ENCODE data around the gene HHAT.

The HHAT gene

GRCh38 chr1:210647406-210648333 lies 319.0 kb downstream of the HHAT start:
- H3K27ac ChIP-seq (replicated peaks; ENCODE audit: low read length), result no peak overlapping the region
- H3K18ac ChIP-seq (ENCODE audit: low read length), result no peak overlapping the region
- no peak overlapping the region for H3K23ac ChIP-seq (ENCODE audit: low read depth, low read length, poor library complexity)
- no peak overlapping the region for H3K4ac ChIP-seq (ENCODE audit: low read length)
- H2BK120ac ChIP-seq (ENCODE audit: low read depth, low read length), result no peak overlapping the region
- DNase-seq (ENCODE audit: low spot score), result no peak
- H2BK15ac ChIP-seq (ENCODE audit: low read length), result no peak overlapping the region
- no CpG with 5 or more reads among the region's 6 CpGs for WGBS, 2 donors (ENCODE audit: extremely low coverage in 2 of 2, insufficient read length in 2 of 2, insufficient replicate concordance in 1 of 2)
- no peak overlapping the region for H2BK12ac ChIP-seq (ENCODE audit: low read length)
- H4K91ac ChIP-seq (ENCODE audit: low read depth, low read length, poor library complexity), result no peak overlapping the region
- no peak overlapping the region for H3K14ac ChIP-seq (ENCODE audit: low read length)
- no peak overlapping the region for H3K4me2 ChIP-seq (ENCODE audit: insufficient read depth, low read length, poor library complexity, severe bottlenecking)
- H3K79me1 ChIP-seq (ENCODE audit: low read depth, low read length), result no peaks in the 10 kb centered on the region
- no peak overlapping the region for H2BK5ac ChIP-seq (ENCODE audit: low read length)
- no peaks in the 10 kb centered on the region for H3K9me3 ChIP-seq (replicated peaks in 1 of 2; ENCODE audit: control insufficient read depth in 2 of 2, insufficient read depth in 1 of 2, low read depth in 1 of 2, low read length in 2 of 2)
- H3K9ac ChIP-seq (ENCODE audit: low read depth, low read length, poor library complexity), result no peak overlapping the region
- H3K36me3 ChIP-seq (replicated peaks in 1 of 2; ENCODE audit: control insufficient read depth in 2 of 2, insufficient read depth in 2 of 2, low read length in 2 of 2), result no peaks in the 10 kb centered on the region
- no peak overlapping the region for H2AFZ ChIP-seq (ENCODE audit: low read length)
- H3K27me3 ChIP-seq (ENCODE audit: control insufficient read depth in 3 of 3, insufficient read depth in 3 of 3, low read depth in 1 of 3, low read length in 3 of 3), result no peaks in the 10 kb centered on the region
- no peak overlapping the region for H3K4me3 ChIP-seq (ENCODE audit: low read length in 2 of 2)
- H2AK5ac ChIP-seq (ENCODE audit: low read depth, low read length), result no peak overlapping the region
- H3K4me1 ChIP-seq (ENCODE audit: control insufficient read depth in 2 of 2, insufficient read depth in 1 of 2, low read depth in 1 of 2, low read length in 2 of 2), result peaks cover 7 to 8% of the 10 kb centered on the region in 2 donors
- H4K8ac ChIP-seq (ENCODE audit: low read depth, low read length), result no peak overlapping the region

- no peak overlapping the region for H3K4me2 ChIP-seq (ENCODE audit: insufficient read depth, low read length, poor library complexity, severe bottlenecking)
- no peak overlapping the region for H4K8ac ChIP-seq (ENCODE audit: low read depth, low read length)
- no CpG with 5 or more reads among the region's 2 CpGs for WGBS, 2 donors (ENCODE audit: extremely low coverage in 2 of 2, insufficient read length in 2 of 2, insufficient replicate concordance in 1 of 2)
- no peak overlapping the region for H2BK120ac ChIP-seq (ENCODE audit: low read depth, low read length)
- peaks cover 0 to under 1% of the 10 kb centered on the region in 2 donors for H3K36me3 ChIP-seq (replicated peaks in 1 of 2; ENCODE audit: control insufficient read depth in 2 of 2, insufficient read depth in 2 of 2, low read length in 2 of 2)
- H2BK12ac ChIP-seq (ENCODE audit: low read length), result no peak overlapping the region
- no peak overlapping the region for H2AFZ ChIP-seq (ENCODE audit: low read length)
- DNase-seq (ENCODE audit: low spot score), result no peak
- no peak overlapping the region for H3K23ac ChIP-seq (ENCODE audit: low read depth, low read length, poor library complexity)
- H3K27ac ChIP-seq (replicated peaks; ENCODE audit: low read length), result no peak overlapping the region
- no peak overlapping the region for H2AK5ac ChIP-seq (ENCODE audit: low read depth, low read length)
- H3K14ac ChIP-seq (ENCODE audit: low read length), result no peak overlapping the region
- H3K9me3 ChIP-seq (replicated peaks in 1 of 2; ENCODE audit: control insufficient read depth in 2 of 2, insufficient read depth in 1 of 2, low read depth in 1 of 2, low read length in 2 of 2), result peaks cover 0 to under 1% of the 10 kb centered on the region in 2 donors
- peaks cover 7 to 8% of the 10 kb centered on the region in 2 donors for H3K4me1 ChIP-seq (ENCODE audit: control insufficient read depth in 2 of 2, insufficient read depth in 1 of 2, low read depth in 1 of 2, low read length in 2 of 2)
- no peaks in the 10 kb centered on the region for H3K79me1 ChIP-seq (ENCODE audit: low read depth, low read length)
- no peak overlapping the region for H3K18ac ChIP-seq (ENCODE audit: low read length)
- no peak overlapping the region for H3K9ac ChIP-seq (ENCODE audit: low read depth, low read length, poor library complexity)
- H4K91ac ChIP-seq (ENCODE audit: low read depth, low read length, poor library complexity), result no peak overlapping the region
- H3K4ac ChIP-seq (ENCODE audit: low read length), result no peak overlapping the region
- H2BK5ac ChIP-seq (ENCODE audit: low read length), result no peak overlapping the region
- no peak overlapping the region for H3K4me3 ChIP-seq (ENCODE audit: low read length in 2 of 2)
- H3K27me3 ChIP-seq (ENCODE audit: control insufficient read depth in 3 of 3, insufficient read depth in 3 of 3, low read depth in 1 of 3, low read length in 3 of 3), result no peaks in the 10 kb centered on the region
- H2BK15ac ChIP-seq (ENCODE audit: low read length), result no peak overlapping the region
Measured at GRCh38 chr1:210648588-210649269, 320.0 kb downstream of the HHAT start.

GRCh38 chr1:210650403-210650802 lies 321.7 kb downstream of the HHAT start:
- no peak overlapping the region for H4K8ac ChIP-seq (ENCODE audit: low read depth, low read length)
- H2AFZ ChIP-seq (ENCODE audit: low read length), result no peak overlapping the region
- no peak overlapping the region for H3K4me3 ChIP-seq (ENCODE audit: low read length in 2 of 2)
- no peaks in the 10 kb centered on the region for H3K79me1 ChIP-seq (ENCODE audit: low read depth, low read length)
- peaks cover 0 to 2% of the 10 kb centered on the region in 2 donors for H3K36me3 ChIP-seq (replicated peaks in 1 of 2; ENCODE audit: control insufficient read depth in 2 of 2, insufficient read depth in 2 of 2, low read length in 2 of 2)
- H2BK12ac ChIP-seq (ENCODE audit: low read length), result no peak overlapping the region
- H3K4me2 ChIP-seq (ENCODE audit: insufficient read depth, low read length, poor library complexity, severe bottlenecking), result no peak overlapping the region
- H3K9ac ChIP-seq (ENCODE audit: low read depth, low read length, poor library complexity), result no peak overlapping the region
- peaks cover 7 to 9% of the 10 kb centered on the region in 2 donors for H3K4me1 ChIP-seq (ENCODE audit: control insufficient read depth in 2 of 2, insufficient read depth in 1 of 2, low read depth in 1 of 2, low read length in 2 of 2)
- no peak overlapping the region for H3K23ac ChIP-seq (ENCODE audit: low read depth, low read length, poor library complexity)
- H3K18ac ChIP-seq (ENCODE audit: low read length), result no peak overlapping the region
- H2BK15ac ChIP-seq (ENCODE audit: low read length), result no peak overlapping the region
- H3K27ac ChIP-seq (replicated peaks; ENCODE audit: low read length), result no peak overlapping the region
- no CpG with 5 or more reads among the region's 2 CpGs for WGBS, 2 donors (ENCODE audit: extremely low coverage in 2 of 2, insufficient read length in 2 of 2, insufficient replicate concordance in 1 of 2)
- peaks cover 0 to 2% of the 10 kb centered on the region in 2 donors for H3K9me3 ChIP-seq (replicated peaks in 1 of 2; ENCODE audit: control insufficient read depth in 2 of 2, insufficient read depth in 1 of 2, low read depth in 1 of 2, low read length in 2 of 2)
- DNase-seq (ENCODE audit: low spot score), result no peak
- no peak overlapping the region for H3K14ac ChIP-seq (ENCODE audit: low read length)
- no peak overlapping the region for H4K91ac ChIP-seq (ENCODE audit: low read depth, low read length, poor library complexity)
- H2AK5ac ChIP-seq (ENCODE audit: low read depth, low read length), result no peak overlapping the region
- H2BK120ac ChIP-seq (ENCODE audit: low read depth, low read length), result no peak overlapping the region
- H2BK5ac ChIP-seq (ENCODE audit: low read length), result no peak overlapping the region
- H3K27me3 ChIP-seq (ENCODE audit: control insufficient read depth in 3 of 3, insufficient read depth in 3 of 3, low read depth in 1 of 3, low read length in 3 of 3), result no peaks in the 10 kb centered on the region
- H3K4ac ChIP-seq (ENCODE audit: low read length), result no peak overlapping the region

GRCh38 chr1:210652329-210652954 lies 323.7 kb downstream of the HHAT start:
- Histone ChIP-seq H2BK12ac (ENCODE audit: low read length) (no peak overlapping the region), H3K27me3 (ENCODE audit: control insufficient read depth in 3 of 3, insufficient read depth in 3 of 3, low read depth in 1 of 3, low read length in 3 of 3) (no peaks in the 10 kb centered on the region), H3K27ac (replicated peaks; ENCODE audit: low read length) (no peak overlapping the region), H2AFZ (ENCODE audit: low read length) (no peak overlapping the region), H3K4me2 (ENCODE audit: insufficient read depth, low read length, poor library complexity, severe bottlenecking) (no peak overlapping the region), H4K91ac (ENCODE audit: low read depth, low read length, poor library complexity) (no peak overlapping the region), H3K4me3 (ENCODE audit: low read length in 2 of 2) (no peak overlapping the region), H3K9ac (ENCODE audit: low read depth, low read length, poor library complexity) (no peak overlapping the region), H4K8ac (ENCODE audit: low read depth, low read length) (no peak overlapping the region), H3K36me3 (replicated peaks in 1 of 2; ENCODE audit: control insufficient read depth in 2 of 2, insufficient read depth in 2 of 2, low read length in 2 of 2) (peaks cover 0 to 2% of the 10 kb centered on the region in 2 donors), H2BK120ac (ENCODE audit: low read depth, low read length) (no peak overlapping the region), H3K23ac (ENCODE audit: low read depth, low read length, poor library complexity) (no peak overlapping the region), H2BK5ac (ENCODE audit: low read length) (no peak overlapping the region), H3K4me1 (ENCODE audit: control insufficient read depth in 2 of 2, insufficient read depth in 1 of 2, low read depth in 1 of 2, low read length in 2 of 2) (peaks cover 0 to 2% of the 10 kb centered on the region in 2 donors), H3K18ac (ENCODE audit: low read length) (no peak overlapping the region), H3K4ac (ENCODE audit: low read length) (no peak overlapping the region), H3K14ac (ENCODE audit: low read length) (no peak overlapping the region), H3K9me3 (replicated peaks in 1 of 2; ENCODE audit: control insufficient read depth in 2 of 2, insufficient read depth in 1 of 2, low read depth in 1 of 2, low read length in 2 of 2) (peaks cover 0 to 2% of the 10 kb centered on the region in 2 donors), H2BK15ac (ENCODE audit: low read length) (no peak overlapping the region), H2AK5ac (ENCODE audit: low read depth, low read length) (no peak overlapping the region), H3K79me1 (ENCODE audit: low read depth, low read length) (no peaks in the 10 kb centered on the region)
- DNase-seq (ENCODE audit: low spot score), result no peak
- WGBS, 2 donors (ENCODE audit: extremely low coverage in 2 of 2, insufficient read length in 2 of 2, insufficient replicate concordance in 1 of 2), result no CpG with 5 or more reads among the region's 7 CpGs
